ENCODE data around the gene MRPL10.

MRPL10 gene

DNA sequence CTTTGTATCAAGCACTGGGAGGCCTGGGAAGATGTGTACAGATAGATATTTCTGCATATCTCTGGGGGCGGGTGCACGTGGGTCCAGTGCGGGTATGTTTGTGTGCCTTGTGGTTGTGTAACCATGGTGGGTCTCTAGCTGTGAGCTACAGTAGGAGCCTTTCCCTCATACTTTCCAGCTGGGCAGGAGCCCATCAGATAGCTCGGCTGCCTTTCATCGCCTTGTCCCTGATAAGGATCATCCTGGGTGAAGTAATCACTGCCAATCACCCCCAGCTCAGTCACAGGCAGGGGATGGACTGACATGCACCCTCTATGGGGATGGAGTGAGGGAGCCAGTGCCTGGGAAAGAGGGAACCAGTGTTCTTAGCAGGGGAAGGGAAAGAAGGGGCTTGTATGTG, 12.9 kb upstream of the MRPL10 start:
- H3K4me1 ChIP-seq (ENCODE audit: control insufficient read depth, insufficient read depth, low read length): peaks cover 12% of the 10 kb centered on the region

DNA sequence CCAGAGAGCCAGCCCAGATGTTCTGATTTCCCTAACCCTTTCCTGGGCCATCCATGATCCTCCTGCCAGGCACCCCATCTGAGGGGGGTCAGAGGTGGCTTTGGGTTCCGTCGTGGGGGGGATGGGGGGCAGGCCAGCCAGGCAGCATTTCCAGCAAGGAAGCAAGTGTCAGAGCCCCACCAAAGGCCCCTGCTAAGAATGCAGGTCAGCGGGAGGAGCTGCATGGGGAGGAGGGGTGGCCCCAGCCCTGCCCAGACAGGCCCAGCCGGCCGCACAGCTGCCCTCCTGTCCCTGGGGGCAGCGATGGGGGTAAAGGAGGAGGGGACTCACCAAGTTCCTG, 12.0 kb upstream of the MRPL10 start:
- no peak overlapping the region for H3K9ac ChIP-seq (ENCODE audit: low read depth, low read length)
- H3K36me3 ChIP-seq (ENCODE audit: control insufficient read depth, insufficient read depth, low read length): peaks cover 3% of the 10 kb centered on the region
- no peak overlapping the region for H3K4me3 ChIP-seq (ENCODE audit: low read depth, low read length)
- peaks cover 10% of the 10 kb centered on the region for H3K4me1 ChIP-seq (ENCODE audit: control insufficient read depth, insufficient read depth, low read length)
- H3K27me3 ChIP-seq (ENCODE audit: control insufficient read depth, insufficient read depth, low read length): peaks cover 42% of the 10 kb centered on the region
- no peaks in the 10 kb centered on the region for H3K9me3 ChIP-seq (ENCODE audit: control insufficient read depth, insufficient read depth, low read length)

More for the DNA sequence above, 12.9 kb upstream of the MRPL10 start:
- Histone ChIP-seq H3K4me3 (ENCODE audit: low read depth, low read length) (no peak overlapping the region), H3K36me3 (ENCODE audit: control insufficient read depth, insufficient read depth, low read length) (no peaks in the 10 kb centered on the region), H3K27me3 (ENCODE audit: control insufficient read depth, insufficient read depth, low read length) (peaks cover 51% of the 10 kb centered on the region), H3K9ac (ENCODE audit: low read depth, low read length) (no peak overlapping the region), H3K9me3 (ENCODE audit: control insufficient read depth, insufficient read depth, low read length) (no peaks in the 10 kb centered on the region)

GRCh38 chr17:47841488-47842291, 10.3 kb upstream of the MRPL10 start:
- H3K4me3 ChIP-seq (ENCODE audit: low read depth, low read length): peak overlapping the region; percentile 87
- H3K9me3 ChIP-seq (ENCODE audit: control insufficient read depth, insufficient read depth, low read length): no peaks in the 10 kb centered on the region
- H3K9ac ChIP-seq (ENCODE audit: low read depth, low read length): no peak overlapping the region
- H3K4me1 ChIP-seq (ENCODE audit: control insufficient read depth, insufficient read depth, low read length): peaks cover 9% of the 10 kb centered on the region
- H3K27me3 ChIP-seq (ENCODE audit: control insufficient read depth, insufficient read depth, low read length): peaks cover 26% of the 10 kb centered on the region
- H3K36me3 ChIP-seq (ENCODE audit: control insufficient read depth, insufficient read depth, low read length): peaks cover 5% of the 10 kb centered on the region

DNA sequence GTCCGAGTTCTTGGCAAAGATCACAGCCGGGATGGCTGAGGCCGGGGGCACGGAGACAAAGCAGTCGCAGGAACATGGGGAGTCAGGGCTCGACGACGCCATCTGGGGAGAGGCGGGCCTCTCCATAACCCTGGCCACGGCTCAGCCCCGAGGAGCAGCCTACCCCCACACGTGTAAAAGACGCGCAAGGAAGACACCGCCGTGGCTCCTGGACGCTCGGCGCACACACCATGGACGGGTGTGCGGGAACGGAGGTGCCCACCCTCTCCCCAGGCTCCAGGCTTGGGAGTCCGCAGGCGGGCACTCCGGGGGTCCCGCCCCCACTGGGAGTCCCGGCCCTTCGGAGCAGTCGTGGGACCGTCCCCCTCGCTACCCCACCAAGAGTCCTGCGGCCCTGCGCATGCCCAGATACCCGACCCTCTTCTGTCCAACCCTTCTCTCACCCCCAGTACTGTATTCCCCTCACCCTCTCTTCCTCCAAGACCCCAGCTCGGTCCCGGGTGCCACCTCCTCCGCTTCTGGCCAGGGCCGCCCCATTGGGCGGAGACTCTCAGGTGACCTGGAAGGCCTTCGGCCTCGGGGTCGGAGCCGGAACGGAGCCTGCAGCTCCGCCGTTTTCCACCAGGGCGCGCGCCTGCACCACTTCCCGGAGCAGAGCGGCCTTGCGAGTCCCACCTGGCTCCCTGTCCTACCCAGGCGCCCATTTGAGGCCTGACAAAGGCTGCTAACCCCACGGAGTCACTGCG, 9.6 kb upstream of the MRPL10 start, which contains the start of gene SCRN2:
TSS of gene SCRN2 (minus strand) at position 532 of the 746 bp plus-strand sequence. CDS start at position 102, 430 bp downstream.
- Histone ChIP-seq H3K9ac (ENCODE audit: low read depth, low read length) (peak within 1 kb of the TSS; percentile 65), H3K27me3 (ENCODE audit: control insufficient read depth, insufficient read depth, low read length) (peaks cover 19% of the 10 kb centered on the region), H3K9me3 (ENCODE audit: control insufficient read depth, insufficient read depth, low read length) (no peaks in the 10 kb centered on the region), H3K36me3 (ENCODE audit: control insufficient read depth, insufficient read depth, low read length) (peaks cover 5% of the 10 kb centered on the region), H3K4me3 (ENCODE audit: low read depth, low read length) (peak within 1 kb of the TSS; percentile 87), H3K4me1 (ENCODE audit: control insufficient read depth, insufficient read depth, low read length) (peaks cover 7% of the 10 kb centered on the region)

DNA sequence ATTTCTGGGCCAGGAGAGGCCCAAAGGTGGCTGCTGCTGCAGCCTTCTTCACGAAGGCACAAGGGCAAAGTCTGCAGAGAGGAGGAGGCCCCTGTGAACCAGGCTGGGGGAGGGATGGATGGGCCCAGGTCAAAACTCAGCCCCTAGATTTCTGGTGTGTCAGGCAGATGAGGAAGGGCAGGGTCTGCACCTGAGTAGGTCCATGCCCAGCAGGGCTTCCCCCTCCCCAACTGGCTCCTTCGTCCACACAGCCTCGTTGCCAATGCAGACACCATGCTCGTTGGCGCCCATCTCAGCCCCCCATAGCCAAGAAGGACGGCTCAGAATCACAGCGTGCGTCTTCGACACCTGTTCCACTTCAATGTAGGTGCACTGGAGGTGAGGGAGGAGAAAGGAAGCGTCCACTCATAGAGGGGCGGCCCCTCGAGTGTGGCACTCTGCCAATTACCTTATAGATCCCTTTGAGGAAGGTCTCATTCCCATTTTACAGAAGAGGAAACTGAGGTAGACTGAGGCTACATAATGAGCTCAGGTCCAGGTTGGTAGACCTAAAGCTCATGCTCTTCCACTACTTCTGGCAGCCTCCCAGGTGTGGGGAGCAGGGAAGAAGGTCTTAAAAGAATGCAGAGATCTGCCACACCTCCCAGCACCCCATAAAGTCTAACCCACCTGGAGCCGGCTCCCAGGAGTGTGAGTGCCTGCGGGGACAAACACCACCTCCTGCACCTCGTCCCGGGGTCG, 8.8 kb upstream of the MRPL10 start:
- no peaks in the 10 kb centered on the region for H3K9me3 ChIP-seq (ENCODE audit: control insufficient read depth, insufficient read depth, low read length)
- peak overlapping the region; percentile 87 for H3K4me3 ChIP-seq (ENCODE audit: low read depth, low read length)
- peak overlapping the region; percentile 65 for H3K9ac ChIP-seq (ENCODE audit: low read depth, low read length)
- peaks cover 11% of the 10 kb centered on the region for H3K27me3 ChIP-seq (ENCODE audit: control insufficient read depth, insufficient read depth, low read length)
- H3K4me1 ChIP-seq (ENCODE audit: control insufficient read depth, insufficient read depth, low read length): peaks cover 7% of the 10 kb centered on the region
- peaks cover 5% of the 10 kb centered on the region for H3K36me3 ChIP-seq (ENCODE audit: control insufficient read depth, insufficient read depth, low read length)

DNA sequence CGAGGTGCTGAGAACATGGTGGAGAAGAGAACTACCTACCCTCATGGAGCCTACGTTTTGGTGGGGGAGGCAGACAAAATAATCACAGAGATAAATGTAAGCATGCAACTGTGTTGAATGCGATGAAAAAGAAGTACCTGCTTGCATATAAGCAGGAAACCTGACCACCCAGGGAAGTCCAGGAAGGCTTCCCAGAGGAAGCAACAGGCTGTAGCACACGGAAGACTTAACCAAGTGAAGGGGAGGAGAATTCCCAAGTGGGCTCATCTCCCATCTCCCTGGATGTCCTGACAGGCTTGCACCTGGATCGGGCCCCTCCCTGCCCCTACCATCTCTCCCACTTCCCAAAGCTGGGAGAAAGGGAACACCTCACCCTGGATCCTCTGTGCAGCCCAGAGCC, 7.7 kb upstream of the MRPL10 start:
- H3K27me3 ChIP-seq (ENCODE audit: control insufficient read depth, insufficient read depth, low read length): peaks cover under 1% of the 10 kb centered on the region
- peaks cover 5% of the 10 kb centered on the region for H3K36me3 ChIP-seq (ENCODE audit: control insufficient read depth, insufficient read depth, low read length)
- peaks cover 4% of the 10 kb centered on the region for H3K4me1 ChIP-seq (ENCODE audit: control insufficient read depth, insufficient read depth, low read length)
- H3K9ac ChIP-seq (ENCODE audit: low read depth, low read length): no peak overlapping the region
- H3K4me3 ChIP-seq (ENCODE audit: low read depth, low read length): no peak overlapping the region
- H3K9me3 ChIP-seq (ENCODE audit: control insufficient read depth, insufficient read depth, low read length): no peaks in the 10 kb centered on the region

- Histone ChIP-seq H3K4me1 (ENCODE audit: control insufficient read depth, insufficient read depth, low read length) (peaks cover 4% of the 10 kb centered on the region), H3K36me3 (ENCODE audit: control insufficient read depth, insufficient read depth, low read length) (peaks cover 5% of the 10 kb centered on the region), H3K9ac (ENCODE audit: low read depth, low read length) (no peak overlapping the region), H3K4me3 (ENCODE audit: low read depth, low read length) (no peak overlapping the region), H3K27me3 (ENCODE audit: control insufficient read depth, insufficient read depth, low read length) (no peaks in the 10 kb centered on the region), H3K9me3 (ENCODE audit: control insufficient read depth, insufficient read depth, low read length) (no peaks in the 10 kb centered on the region)
Observed at GRCh38 chr17:47838636-47839035, 7.3 kb upstream of the MRPL10 start.

GRCh38 chr17:47837401-47838039, 6.2 kb upstream of the MRPL10 start:
- Histone ChIP-seq H3K4me1 (ENCODE audit: control insufficient read depth, insufficient read depth, low read length) (peaks cover 4% of the 10 kb centered on the region), H3K9me3 (ENCODE audit: control insufficient read depth, insufficient read depth, low read length) (no peaks in the 10 kb centered on the region), H3K9ac (ENCODE audit: low read depth, low read length) (no peak overlapping the region)

GRCh38 chr17:47836601-47837000, 5.3 kb upstream of the MRPL10 start:
- Histone ChIP-seq H3K27me3 (ENCODE audit: control insufficient read depth, insufficient read depth, low read length) (no peaks in the 10 kb centered on the region), H3K4me3 (ENCODE audit: low read depth, low read length) (no peak overlapping the region), H3K36me3 (ENCODE audit: control insufficient read depth, insufficient read depth, low read length) (peaks cover 5% of the 10 kb centered on the region), H3K9ac (ENCODE audit: low read depth, low read length) (no peak overlapping the region), H3K4me1 (ENCODE audit: control insufficient read depth, insufficient read depth, low read length) (peaks cover 4% of the 10 kb centered on the region), H3K9me3 (ENCODE audit: control insufficient read depth, insufficient read depth, low read length) (no peaks in the 10 kb centered on the region)

More at GRCh38 chr17:47837401-47838039, 6.2 kb upstream of the MRPL10 start:
- Histone ChIP-seq H3K36me3 (ENCODE audit: control insufficient read depth, insufficient read depth, low read length) (peaks cover 5% of the 10 kb centered on the region), H3K27me3 (ENCODE audit: control insufficient read depth, insufficient read depth, low read length) (no peaks in the 10 kb centered on the region), H3K4me3 (ENCODE audit: low read depth, low read length) (no peak overlapping the region)

DNA sequence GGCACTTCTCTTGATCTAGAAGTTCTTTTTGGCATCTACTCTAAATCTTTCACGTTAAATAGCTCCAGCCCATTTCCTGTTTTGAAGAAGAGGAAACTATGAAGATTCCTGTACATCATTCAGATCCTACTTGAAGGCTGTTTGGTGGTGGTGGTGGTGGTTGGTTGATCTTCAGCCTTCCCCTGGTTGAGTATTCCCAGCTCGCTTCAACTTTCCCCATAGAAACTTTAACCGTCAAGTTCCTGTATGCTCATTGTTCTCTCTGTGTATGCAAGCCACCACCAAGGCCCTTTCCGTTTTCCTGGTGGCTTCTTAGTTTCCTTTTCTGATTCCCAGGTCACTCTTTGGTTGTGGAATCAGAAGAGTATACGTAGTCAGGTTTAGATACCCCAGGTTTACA, 3.4 kb upstream of the MRPL10 start:
- Histone ChIP-seq H3K36me3 (ENCODE audit: control insufficient read depth, insufficient read depth, low read length) (peaks cover 7% of the 10 kb centered on the region), H3K9ac (ENCODE audit: low read depth, low read length) (no peak overlapping the region)

GRCh38 chr17:47831934-47832327, 590 bp upstream of the MRPL10 start:
- peak overlapping the region; percentile 32 for H3K9ac ChIP-seq (ENCODE audit: low read depth, low read length)
- H3K9me3 ChIP-seq (ENCODE audit: control insufficient read depth, insufficient read depth, low read length): no peaks in the 10 kb centered on the region
- no peaks in the 10 kb centered on the region for H3K27me3 ChIP-seq (ENCODE audit: control insufficient read depth, insufficient read depth, low read length)
- H3K4me1 ChIP-seq (ENCODE audit: control insufficient read depth, insufficient read depth, low read length): no peaks in the 10 kb centered on the region
- peaks cover 12% of the 10 kb centered on the region for H3K36me3 ChIP-seq (ENCODE audit: control insufficient read depth, insufficient read depth, low read length)
- peak overlapping the region; percentile 100 for H3K4me3 ChIP-seq (ENCODE audit: low read depth, low read length)

More for the DNA sequence above, 3.4 kb upstream of the MRPL10 start:
- H3K27me3 ChIP-seq (ENCODE audit: control insufficient read depth, insufficient read depth, low read length): no peaks in the 10 kb centered on the region
- H3K4me3 ChIP-seq (ENCODE audit: low read depth, low read length): no peak overlapping the region
- H3K4me1 ChIP-seq (ENCODE audit: control insufficient read depth, insufficient read depth, low read length): no peaks in the 10 kb centered on the region
- no peaks in the 10 kb centered on the region for H3K9me3 ChIP-seq (ENCODE audit: control insufficient read depth, insufficient read depth, low read length)
